Liver (tissue), 9 donors: ENCODE results near the gene ROBO2. TPM values are rescaled to one million over a fixed set of nuclear protein-coding genes. Genes with fewer than 3 reads are reported as not detected.

Source experiments
- DNase-seq: peaks from one replicate; pipeline ENCODE4 v3.0.0-alpha.2; 2017; ENCODE audit warnings: low spot score
- H3K27ac ChIP-seq, 2 donors: one replicate each; pipeline ENCODE4 v1.7.0; 2013; ENCODE audit warnings: inconsistent platforms in 2 of 2, low read length in 2 of 2, control low read depth in 1 of 2, low read depth in 1 of 2, mild to moderate bottlenecking in 1 of 2
- H3K27me3 ChIP-seq, 4 donors: one replicate each; pipeline versions ENCODE4 v1.6.1 to v1.7.0; 2013; ENCODE audit warnings: low read length in 3 of 4, inconsistent platforms in 1 of 4, mild to moderate bottlenecking in 1 of 4, moderate library complexity in 1 of 4; ENCODE audit not compliant: control insufficient read depth in 4 of 4, insufficient read depth in 4 of 4
- H3K36me3 ChIP-seq, 4 donors: one replicate each; pipeline versions ENCODE4 v1.6.1 to v1.7.0; 2013; ENCODE audit warnings: low read length in 3 of 4, mild to moderate bottlenecking in 3 of 4, low read depth in 1 of 4, moderate library complexity in 1 of 4; ENCODE audit not compliant: control insufficient read depth in 4 of 4, insufficient read depth in 3 of 4
- H3K4me1 ChIP-seq, 4 donors: one replicate each; pipeline versions ENCODE4 v1.6.1 to v1.7.0; 2013; ENCODE audit warnings: low read length in 3 of 4, mild to moderate bottlenecking in 3 of 4, moderate library complexity in 1 of 4; ENCODE audit not compliant: control insufficient read depth in 4 of 4, insufficient read depth in 4 of 4
- H3K4me3 ChIP-seq, 3 donors: one replicate each; pipeline versions ENCODE4 v1.6.1 to v1.7.0; 2013; ENCODE audit warnings: low read length in 3 of 3, control low read depth in 1 of 3, low read depth in 1 of 3, mild to moderate bottlenecking in 1 of 3
- H3K9ac ChIP-seq, 2 donors: one replicate each; pipeline ENCODE4 v1.7.0; 2013; ENCODE audit warnings: low read length in 2 of 2, mild to moderate bottlenecking in 2 of 2, moderate library complexity in 2 of 2, control low read depth in 1 of 2, low read depth in 1 of 2
- H3K9me3 ChIP-seq, 4 donors: one replicate each; pipeline versions ENCODE4 v1.6.1 to v1.7.0; 2013; ENCODE audit warnings: low read length in 3 of 4; ENCODE audit not compliant: control insufficient read depth in 4 of 4
- EGR1 ChIP-seq, 2 donors: IDR thresholded peaks; 2 replicates each; pipeline ENCODE4 v1.6.1; 2016 to 2018; ENCODE audit warnings: antibody characterized with exemption in 2 of 2, low read depth in 2 of 2
- FOXA1 ChIP-seq: IDR thresholded peaks from 2 replicates; pipeline ENCODE4 v1.6.1; 2016; ENCODE audit warnings: antibody characterized with exemption
- FOXA2 ChIP-seq: IDR thresholded peaks from 2 replicates; pipeline ENCODE4 v1.6.1; 2016; ENCODE audit warnings: antibody characterized with exemption
- GABPA ChIP-seq, 2 donors: IDR thresholded peaks in 1 of 2; conservative IDR thresholded peaks in 1 of 2; 2 replicates each; pipeline ENCODE4 v1.6.1; 2016; ENCODE audit warnings: antibody characterized with exemption in 2 of 2, mild to moderate bottlenecking in 1 of 2, moderate library complexity in 1 of 2
- HNF4A ChIP-seq, 2 donors: conservative IDR thresholded peaks; 2 replicates each; pipeline ENCODE4 v1.6.1; 2016; ENCODE audit warnings: antibody characterized with exemption in 2 of 2, mild to moderate bottlenecking in 2 of 2
- HNF4G ChIP-seq: IDR thresholded peaks from 2 replicates; pipeline ENCODE4 v1.6.1; 2016; ENCODE audit warnings: antibody characterized with exemption
- NR2F2 ChIP-seq: IDR thresholded peaks from 2 replicates; pipeline ENCODE4 v1.6.1; 2016; ENCODE audit warnings: antibody characterized with exemption
- RAD21 ChIP-seq, 2 donors: IDR thresholded peaks; 2 replicates each; pipeline ENCODE4 v1.6.1; 2016; ENCODE audit warnings: antibody characterized with exemption in 2 of 2, mild to moderate bottlenecking in 2 of 2
- RXRA ChIP-seq, 2 donors: IDR thresholded peaks; 2 replicates each; pipeline ENCODE4 v1.6.1; 2017 to 2018; ENCODE audit warnings: antibody characterized with exemption in 2 of 2, mild to moderate bottlenecking in 1 of 2
- SP1 ChIP-seq: IDR thresholded peaks from 2 replicates; pipeline ENCODE4 v1.6.1; 2018; ENCODE audit warnings: antibody characterized with exemption, mild to moderate bottlenecking
- YY1 ChIP-seq: IDR thresholded peaks from 2 replicates; pipeline ENCODE4 v1.6.1; 2016; ENCODE audit warnings: antibody characterized with exemption, mild to moderate bottlenecking
- WGBS: extraction: QIAGEN DNeasy Blood & Tissue Kit; methylation state at CpG from one replicate; pipeline ENCODE4 v1.1.7; 2013; 5-methylcytosine and 5-hydroxymethylcytosine counted together
- polyA plus RNA-seq, 2 donors: library from polyadenylated mRNA; stranded (reverse) in 1 of 2; unstranded in 1 of 2; fragments of 200-250 nt in 1 of 2; fragments of >200 nt in 1 of 2; fragmentation: Nextera tagmentation in 1 of 2; extraction: Ambion mirVana in 1 of 2; gene quantifications; one replicate each; pipeline versions ENCODE4 v1.2.1 to v1.2.3, GENCODE V29; 2013 to 2015
- total RNA-seq, 2 donors: library from RNA; depleted of rRNA; stranded (reverse); fragments of >200 nt; gene quantifications; one replicate each; pipeline ENCODE4 v1.2.3, GENCODE V29; 2014
- TF ChIP-seq, protein P1 (sequence below): IDR thresholded peaks from 2 replicates; pipeline ENCODE4 v1.6.1; 2016; ENCODE audit warnings: antibody characterized with exemption
- TF ChIP-seq, protein P2 (sequence below): IDR thresholded peaks from 2 replicates; pipeline ENCODE4 v1.6.1; 2016; ENCODE audit warnings: antibody characterized with exemption
- TF ChIP-seq, protein P3 (sequence below): IDR thresholded peaks from 2 replicates; pipeline ENCODE4 v1.6.1; 2016; ENCODE audit warnings: antibody characterized with exemption, mild to moderate bottlenecking
- TF ChIP-seq, protein P4 (sequence below): IDR thresholded peaks from 2 replicates; pipeline ENCODE4 v1.6.1; 2016; ENCODE audit warnings: antibody characterized with exemption
- donor health status: healthy.
- donor health status: healthy.
- donor health status: healthy.
- donor health status: healthy.
- donor health status: healthy.

ROBO2 gene
- total and polyA plus RNA-seq, 4 donors = 0.22 to 19.4 (median 1.1) TPM

DNA sequence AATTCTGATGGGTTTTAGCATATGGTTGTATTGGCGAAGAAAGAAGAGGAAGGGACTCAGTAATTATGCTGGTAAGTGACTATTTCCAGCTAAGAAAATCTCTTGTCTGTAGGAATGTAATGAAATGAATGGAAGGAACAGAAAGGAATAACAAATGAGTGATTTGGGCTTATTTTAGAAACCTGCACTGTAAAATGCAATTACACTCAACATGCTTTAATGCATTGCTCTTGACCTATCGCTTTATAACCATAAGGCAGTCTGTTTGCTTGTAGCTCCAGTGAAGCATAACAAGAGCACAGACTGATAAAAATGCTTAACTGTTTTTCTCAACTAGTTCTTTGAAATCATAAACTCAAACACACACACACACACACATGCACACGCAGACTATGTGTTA lies 549.0 kb downstream of the ROBO2 start:
- no peak for DNase-seq
- 90% methylated on average over 3 of the region's 3 CpGs for WGBS
- no peak overlapping the region for H3K9ac ChIP-seq
- no peaks in the 10 kb centered on the region for H3K4me1 ChIP-seq
- H3K9me3 ChIP-seq = no peaks in the 10 kb centered on the region
- H3K27me3 ChIP-seq = no peaks in the 10 kb centered on the region
- no peaks in the 10 kb centered on the region for H3K36me3 ChIP-seq
- no peak overlapping the region for H3K27ac ChIP-seq
- no peak overlapping the region for H3K4me3 ChIP-seq
- TF ChIP-seq FOXA1 (no peak), GABPA (IDR thresholded peaks at IDR 0.05 in 1 of 2, conservative IDR thresholded peaks at IDR 0.05 in 1 of 2) (no peak)
- TF ChIP-seq, protein P1, sequence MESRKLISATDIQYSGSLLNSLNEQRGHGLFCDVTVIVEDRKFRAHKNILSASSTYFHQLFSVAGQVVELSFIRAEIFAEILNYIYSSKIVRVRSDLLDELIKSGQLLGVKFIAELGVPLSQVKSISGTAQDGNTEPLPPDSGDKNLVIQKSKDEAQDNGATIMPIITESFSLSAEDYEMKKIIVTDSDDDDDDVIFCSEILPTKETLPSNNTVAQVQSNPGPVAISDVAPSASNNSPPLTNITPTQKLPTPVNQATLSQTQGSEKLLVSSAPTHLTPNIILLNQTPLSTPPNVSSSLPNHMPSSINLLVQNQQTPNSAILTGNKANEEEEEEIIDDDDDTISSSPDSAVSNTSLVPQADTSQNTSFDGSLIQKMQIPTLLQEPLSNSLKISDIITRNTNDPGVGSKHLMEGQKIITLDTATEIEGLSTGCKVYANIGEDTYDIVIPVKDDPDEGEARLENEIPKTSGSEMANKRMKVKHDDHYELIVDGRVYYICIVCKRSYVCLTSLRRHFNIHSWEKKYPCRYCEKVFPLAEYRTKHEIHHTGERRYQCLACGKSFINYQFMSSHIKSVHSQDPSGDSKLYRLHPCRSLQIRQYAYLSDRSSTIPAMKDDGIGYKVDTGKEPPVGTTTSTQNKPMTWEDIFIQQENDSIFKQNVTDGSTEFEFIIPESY = no peak

DNA sequence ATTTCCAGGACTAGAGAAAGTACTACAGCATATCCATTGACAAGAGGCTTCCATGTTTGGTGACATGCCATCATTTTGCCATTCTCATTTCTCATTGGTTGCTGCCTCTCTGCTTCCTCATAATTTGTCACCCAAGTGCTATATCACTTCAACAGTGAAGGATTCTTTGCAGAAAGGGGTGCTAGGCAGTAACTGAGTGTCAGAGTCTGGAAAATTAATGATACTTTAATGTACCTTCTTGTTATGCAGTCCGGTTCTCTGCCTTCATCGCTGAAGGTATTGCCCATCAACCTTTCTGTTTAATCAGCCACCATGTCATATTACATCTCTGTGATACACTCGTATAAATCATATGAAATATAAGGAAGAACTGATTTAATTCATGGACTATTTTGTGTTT lies 550.3 kb downstream of the ROBO2 start:
- H3K4me1 ChIP-seq = no peaks in the 10 kb centered on the region
- WGBS = 88% methylated on average over 3 of the region's 3 CpGs
- H3K9me3 ChIP-seq = no peaks in the 10 kb centered on the region
- H3K4me3 ChIP-seq = no peak overlapping the region
- H3K27me3 ChIP-seq = no peaks in the 10 kb centered on the region
- no peak overlapping the region for H3K9ac ChIP-seq
- no peak overlapping the region for H3K27ac ChIP-seq
- H3K36me3 ChIP-seq = no peaks in the 10 kb centered on the region
- no peak for DNase-seq
- TF ChIP-seq YY1 (no peak), SP1 (no peak), EGR1 (IDR thresholded peaks at IDR 0.05; ENCODE audit: low read depth in 2 of 2) (no peak), NR2F2 (no peak), HNF4G (no peak), RAD21 (IDR thresholded peaks at IDR 0.05) (no peak), GABPA (IDR thresholded peaks at IDR 0.05 in 1 of 2, conservative IDR thresholded peaks at IDR 0.05 in 1 of 2) (no peak), RXRA (IDR thresholded peaks at IDR 0.05) (no peak), HNF4A (conservative IDR thresholded peaks at IDR 0.05) (no peak), FOXA1 (no peak), FOXA2 (no peak)
- TF ChIP-seq, protein P2, sequence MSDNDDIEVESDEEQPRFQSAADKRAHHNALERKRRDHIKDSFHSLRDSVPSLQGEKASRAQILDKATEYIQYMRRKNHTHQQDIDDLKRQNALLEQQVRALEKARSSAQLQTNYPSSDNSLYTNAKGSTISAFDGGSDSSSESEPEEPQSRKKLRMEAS = no peak
- TF ChIP-seq, protein P3, sequence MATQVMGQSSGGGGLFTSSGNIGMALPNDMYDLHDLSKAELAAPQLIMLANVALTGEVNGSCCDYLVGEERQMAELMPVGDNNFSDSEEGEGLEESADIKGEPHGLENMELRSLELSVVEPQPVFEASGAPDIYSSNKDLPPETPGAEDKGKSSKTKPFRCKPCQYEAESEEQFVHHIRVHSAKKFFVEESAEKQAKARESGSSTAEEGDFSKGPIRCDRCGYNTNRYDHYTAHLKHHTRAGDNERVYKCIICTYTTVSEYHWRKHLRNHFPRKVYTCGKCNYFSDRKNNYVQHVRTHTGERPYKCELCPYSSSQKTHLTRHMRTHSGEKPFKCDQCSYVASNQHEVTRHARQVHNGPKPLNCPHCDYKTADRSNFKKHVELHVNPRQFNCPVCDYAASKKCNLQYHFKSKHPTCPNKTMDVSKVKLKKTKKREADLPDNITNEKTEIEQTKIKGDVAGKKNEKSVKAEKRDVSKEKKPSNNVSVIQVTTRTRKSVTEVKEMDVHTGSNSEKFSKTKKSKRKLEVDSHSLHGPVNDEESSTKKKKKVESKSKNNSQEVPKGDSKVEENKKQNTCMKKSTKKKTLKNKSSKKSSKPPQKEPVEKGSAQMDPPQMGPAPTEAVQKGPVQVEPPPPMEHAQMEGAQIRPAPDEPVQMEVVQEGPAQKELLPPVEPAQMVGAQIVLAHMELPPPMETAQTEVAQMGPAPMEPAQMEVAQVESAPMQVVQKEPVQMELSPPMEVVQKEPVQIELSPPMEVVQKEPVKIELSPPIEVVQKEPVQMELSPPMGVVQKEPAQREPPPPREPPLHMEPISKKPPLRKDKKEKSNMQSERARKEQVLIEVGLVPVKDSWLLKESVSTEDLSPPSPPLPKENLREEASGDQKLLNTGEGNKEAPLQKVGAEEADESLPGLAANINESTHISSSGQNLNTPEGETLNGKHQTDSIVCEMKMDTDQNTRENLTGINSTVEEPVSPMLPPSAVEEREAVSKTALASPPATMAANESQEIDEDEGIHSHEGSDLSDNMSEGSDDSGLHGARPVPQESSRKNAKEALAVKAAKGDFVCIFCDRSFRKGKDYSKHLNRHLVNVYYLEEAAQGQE = no peak
- TF ChIP-seq, protein P4, sequence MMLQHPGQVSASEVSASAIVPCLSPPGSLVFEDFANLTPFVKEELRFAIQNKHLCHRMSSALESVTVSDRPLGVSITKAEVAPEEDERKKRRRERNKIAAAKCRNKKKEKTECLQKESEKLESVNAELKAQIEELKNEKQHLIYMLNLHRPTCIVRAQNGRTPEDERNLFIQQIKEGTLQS = no peak
